Measurements from ENCODE around the gene PRKAR2A.

DNA sequence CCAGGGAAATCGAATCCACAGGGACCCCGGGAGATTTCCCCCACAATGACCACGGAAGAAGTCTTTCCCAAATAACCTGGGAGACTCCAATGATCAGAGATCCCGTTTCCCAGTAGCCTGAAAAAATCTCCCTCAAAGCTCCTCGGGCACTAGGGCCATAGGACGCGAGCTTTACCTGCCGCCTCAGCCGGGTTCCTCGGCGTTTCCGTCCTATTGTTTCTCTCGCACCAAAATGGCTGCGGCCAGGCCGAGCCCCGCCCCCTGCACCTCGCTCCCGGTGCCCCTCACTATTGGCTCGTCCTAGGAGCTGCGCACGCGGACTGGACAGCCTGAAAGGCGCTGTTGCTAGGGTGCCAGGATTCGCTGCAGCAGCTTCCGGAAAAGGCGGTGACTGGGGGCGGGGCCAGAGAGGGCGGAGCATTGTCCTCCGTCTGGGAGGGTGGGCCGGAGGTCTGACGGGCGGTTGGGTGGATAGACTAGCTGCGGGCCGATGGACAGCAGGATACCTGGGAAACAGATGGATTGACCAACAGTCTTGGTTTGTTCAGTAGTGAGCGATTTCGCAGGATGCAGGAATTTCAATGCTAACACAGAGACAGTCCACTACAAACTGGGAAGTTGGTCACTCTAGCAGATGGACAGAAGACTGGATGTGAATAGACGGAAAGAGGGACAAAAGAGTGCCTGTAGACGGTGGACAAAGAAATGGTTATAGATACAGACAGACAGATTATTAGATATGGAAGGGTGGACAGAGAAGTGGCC lies 130.5 kb downstream of the PRKAR2A start, which contains the start of gene IP6K2:
- TF ChIP-seq, protein P1, sequence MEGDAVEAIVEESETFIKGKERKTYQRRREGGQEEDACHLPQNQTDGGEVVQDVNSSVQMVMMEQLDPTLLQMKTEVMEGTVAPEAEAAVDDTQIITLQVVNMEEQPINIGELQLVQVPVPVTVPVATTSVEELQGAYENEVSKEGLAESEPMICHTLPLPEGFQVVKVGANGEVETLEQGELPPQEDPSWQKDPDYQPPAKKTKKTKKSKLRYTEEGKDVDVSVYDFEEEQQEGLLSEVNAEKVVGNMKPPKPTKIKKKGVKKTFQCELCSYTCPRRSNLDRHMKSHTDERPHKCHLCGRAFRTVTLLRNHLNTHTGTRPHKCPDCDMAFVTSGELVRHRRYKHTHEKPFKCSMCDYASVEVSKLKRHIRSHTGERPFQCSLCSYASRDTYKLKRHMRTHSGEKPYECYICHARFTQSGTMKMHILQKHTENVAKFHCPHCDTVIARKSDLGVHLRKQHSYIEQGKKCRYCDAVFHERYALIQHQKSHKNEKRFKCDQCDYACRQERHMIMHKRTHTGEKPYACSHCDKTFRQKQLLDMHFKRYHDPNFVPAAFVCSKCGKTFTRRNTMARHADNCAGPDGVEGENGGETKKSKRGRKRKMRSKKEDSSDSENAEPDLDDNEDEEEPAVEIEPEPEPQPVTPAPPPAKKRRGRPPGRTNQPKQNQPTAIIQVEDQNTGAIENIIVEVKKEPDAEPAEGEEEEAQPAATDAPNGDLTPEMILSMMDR (IDR thresholded peaks at IDR 0.05 in 4 of 5, conservative IDR thresholded peaks at IDR 0.05 in 1 of 5): no peak
- peak; percentile 48 to 75 for TF ChIP-seq POLR2A (IDR thresholded peaks at IDR 0.05)

Measured in gastrocnemius medialis (tissue), 4 donors.